Vagina (tissue), 2 donors: ENCODE data around the gene SLC25A48. TPM values are rescaled to one million over a fixed set of nuclear protein-coding genes. Genes with fewer than 3 reads are reported as not detected.

ENCODE experiments used
- DNase-seq, 2 donors: peaks; one replicate each; pipeline ENCODE4 v3.0.0-alpha.2; 2017; ENCODE audit errors: extremely low spot score in 2 of 2
- H3K27ac ChIP-seq: fragments of 200-600 bp; sonication (generic); one replicate; pipeline ENCODE4 v1.5.1; 2019
- H3K27me3 ChIP-seq: fragments of 200-600 bp; sonication (generic); one replicate; pipeline ENCODE4 v1.5.1; 2019
- H3K36me3 ChIP-seq, 2 donors: fragments of 200-600 bp; sonication (generic); one replicate each; pipeline ENCODE4 v1.5.1; 2017 to 2019
- H3K4me1 ChIP-seq: fragments of 200-600 bp; sonication (generic); one replicate; pipeline ENCODE4 v1.5.1; 2019
- H3K4me3 ChIP-seq, 2 donors: fragments of 200-600 bp; sonication (generic); 1 replicate in 1 of 2; 2 replicates in 1 of 2; pipeline ENCODE4 v1.5.1; 2016 to 2019
- H3K9me3 ChIP-seq: fragments of 200-600 bp; sonication (generic); one replicate; pipeline ENCODE4 v1.5.1; 2019
- CTCF ChIP-seq, 3 experiments: fragments of 450-650 bp in 2 of 3; fragments of 200-600 bp in 1 of 3; sonication (generic) in 1 of 3; IDR thresholded peaks; one replicate each; pipeline ENCODE4 v1.5.1; 2017 to 2019; ENCODE audit warnings: antibody characterized with exemption in 3 of 3, mild to moderate bottlenecking in 2 of 3, moderate library complexity in 2 of 3
- POLR2A ChIP-seq, 2 donors: fragments of 450-650 bp; IDR thresholded peaks; one replicate each; pipeline ENCODE4 v1.6.1; 2017; ENCODE audit warnings: antibody characterized with exemption in 2 of 2, mild to moderate bottlenecking in 2 of 2, moderate library complexity in 2 of 2
- POLR2AphosphoS5 ChIP-seq, 2 donors: sonication (generic); formaldehyde crosslinking; IDR thresholded peaks; one replicate each; pipeline ENCODE4 v1.9.0; 2017; ENCODE audit warnings: antibody characterized with exemption in 2 of 2, mild to moderate bottlenecking in 2 of 2, low read depth in 1 of 2; ENCODE audit not compliant: insufficient read depth in 1 of 2
- intact Hi-C: fragments of 100-400 bp; cut with DNase I; formaldehyde crosslinking; loops from one replicate; pipeline ENCODE4 v1.15.1; 2023
- total RNA-seq: library from RNA; depleted of rRNA; stranded (reverse); fragments of >200 nt; gene quantifications from one replicate; pipeline ENCODE4 v1.2.3, GENCODE V29; 2016

The SLC25A48 gene
- total RNA-seq, 1 donor from 2014 or later: 0.49 TPM

GRCh38 chr5:135890867-135891266 lies 56.4 kb downstream of the SLC25A48 start:
- DNase-seq: no peak
- intact Hi-C loops: no loop called here

GRCh38 chr5:135891268-135891667 lies 56.8 kb downstream of the SLC25A48 start:
- no peaks in the 10 kb centered on the region for H3K9me3 ChIP-seq
- no peaks in the 10 kb centered on the region for H3K27me3 ChIP-seq
- TF ChIP-seq CTCF (IDR thresholded peaks at IDR 0.05) (no peak), POLR2AphosphoS5 (IDR thresholded peaks at IDR 0.05; ENCODE audit: insufficient read depth in 1 of 2, low read depth in 1 of 2) (no peak), POLR2A (IDR thresholded peaks at IDR 0.05) (no peak)
- H3K4me1 ChIP-seq: peaks cover 7% of the 10 kb centered on the region
- no peak overlapping the region for H3K27ac ChIP-seq
- no peak for DNase-seq
- intact Hi-C loops: no loop called here
- no peaks in the 10 kb centered on the region for H3K36me3 ChIP-seq
- H3K4me3 ChIP-seq: no peak overlapping the region

More at GRCh38 chr5:135890867-135891266, 56.4 kb downstream of the SLC25A48 start:
- Histone ChIP-seq H3K4me3 (no peak overlapping the region), H3K4me1 (peaks cover 7% of the 10 kb centered on the region), H3K36me3 (no peaks in the 10 kb centered on the region), H3K27me3 (no peaks in the 10 kb centered on the region), H3K9me3 (no peaks in the 10 kb centered on the region), H3K27ac (no peak overlapping the region)
- TF ChIP-seq POLR2A (IDR thresholded peaks at IDR 0.05) (no peak), POLR2AphosphoS5 (IDR thresholded peaks at IDR 0.05; ENCODE audit: insufficient read depth in 1 of 2, low read depth in 1 of 2) (no peak), CTCF (IDR thresholded peaks at IDR 0.05) (no peak)

- intact Hi-C loops: no loop called here
- TF ChIP-seq POLR2AphosphoS5 (IDR thresholded peaks at IDR 0.05; ENCODE audit: insufficient read depth in 1 of 2, low read depth in 1 of 2) (no peak), CTCF (IDR thresholded peaks at IDR 0.05) (no peak)
- H3K36me3 ChIP-seq: no peaks in the 10 kb centered on the region
- no peak overlapping the region for H3K4me3 ChIP-seq
- no peak for DNase-seq
- no peak overlapping the region for H3K27ac ChIP-seq
- no peaks in the 10 kb centered on the region for H3K9me3 ChIP-seq
- H3K4me1 ChIP-seq: peaks cover 7% of the 10 kb centered on the region
- no peaks in the 10 kb centered on the region for H3K27me3 ChIP-seq
Measured at GRCh38 chr5:135891791-135892190, 57.3 kb downstream of the SLC25A48 start.

GRCh38 chr5:135894276-135894675 lies 59.8 kb downstream of the SLC25A48 start:
- Histone ChIP-seq H3K36me3 (no peaks in the 10 kb centered on the region), H3K4me3 (no peak overlapping the region), H3K4me1 (peaks cover 7% of the 10 kb centered on the region), H3K27me3 (no peaks in the 10 kb centered on the region), H3K27ac (no peak overlapping the region), H3K9me3 (no peaks in the 10 kb centered on the region)
- TF ChIP-seq POLR2AphosphoS5 (IDR thresholded peaks at IDR 0.05; ENCODE audit: insufficient read depth in 1 of 2, low read depth in 1 of 2): no peak
- TF ChIP-seq CTCF (IDR thresholded peaks at IDR 0.05): no peak
- TF ChIP-seq POLR2A (IDR thresholded peaks at IDR 0.05): no peak
- intact Hi-C loops: no loop called here
- no peak for DNase-seq

- no peaks in the 10 kb centered on the region for H3K27me3 ChIP-seq
- TF ChIP-seq POLR2AphosphoS5 (IDR thresholded peaks at IDR 0.05; ENCODE audit: insufficient read depth in 1 of 2, low read depth in 1 of 2) (no peak), CTCF (IDR thresholded peaks at IDR 0.05) (no peak), POLR2A (IDR thresholded peaks at IDR 0.05) (no peak)
- H3K4me3 ChIP-seq: no peak overlapping the region
- H3K36me3 ChIP-seq: no peaks in the 10 kb centered on the region
- no peak for DNase-seq
- no peaks in the 10 kb centered on the region for H3K9me3 ChIP-seq
- intact Hi-C loops: no loop called here
- peaks cover 7% of the 10 kb centered on the region for H3K4me1 ChIP-seq
- no peak overlapping the region for H3K27ac ChIP-seq
Measured at GRCh38 chr5:135894789-135895188, 60.3 kb downstream of the SLC25A48 start.
